H1 (cell line): ENCODE results near the gene RANBP17. TPM values are rescaled to one million over a fixed set of nuclear protein-coding genes. Genes with fewer than 3 reads are reported as not detected.

Source experiments
- CTCF ChIA-PET: fragments of 300-600 bp; sonication (Branson Sonifier 250); formaldehyde crosslinking; loops from one replicate; lab custom pipeline; 2021; ENCODE audit not compliant: partially characterized antibody; lab: Charles Lee
- POLR2A ChIA-PET: fragments of 300-600 bp; sonication (Branson Sonifier 250); formaldehyde crosslinking; loops from one replicate; lab custom pipeline; 2021; ENCODE audit warnings: inconsistent platforms; ENCODE audit not compliant: partially characterized antibody; lab: Charles Lee
- DNase-seq, 2 experiments: peaks; one replicate each; pipeline versions ENCODE4 v3.0.0 to v3.0.0-alpha.2; 2010 to 2022; ENCODE audit warnings: low spot score in 2 of 2, low read depth in 1 of 2, mixed read lengths in 1 of 2
- FAIRE-seq: peaks from 2 replicates; lab custom pipeline; 2011; peaks lifted over from hg19 to GRCh38; lab: Jason Lieb, UNC
- H2AFZ ChIP-seq: 2 replicates; pipeline ENCODE4 v1.8.1; 2012; ENCODE audit warnings: low read length, inconsistent platforms
- H2AK5ac ChIP-seq: 2 replicates; pipeline ENCODE4 v1.6.1; 2013; ENCODE audit warnings: low read depth, low read length
- H2BK120ac ChIP-seq: replicated peaks from 2 replicates; pipeline ENCODE3; 2013; ENCODE audit warnings: low read depth, low read length, inconsistent platforms
- H2BK12ac ChIP-seq: 2 replicates; pipeline ENCODE4 v1.6.1; 2013; ENCODE audit warnings: low read depth, low read length
- H2BK15ac ChIP-seq: 2 replicates; pipeline ENCODE4 v1.6.1; 2013; ENCODE audit warnings: low read length
- H2BK20ac ChIP-seq: 2 replicates; pipeline ENCODE4 v1.6.1; 2013; ENCODE audit warnings: low read length
- H2BK5ac ChIP-seq: 2 replicates; pipeline ENCODE4 v1.6.1; 2013; ENCODE audit warnings: low read depth, low read length
- H3K14ac ChIP-seq: 2 replicates; pipeline ENCODE4 v1.6.1; 2013; ENCODE audit warnings: inconsistent platforms; ENCODE audit not compliant: insufficient read length
- H3K18ac ChIP-seq: 2 replicates; pipeline ENCODE4 v1.6.1; 2013; ENCODE audit warnings: low read length; ENCODE audit errors: extremely low read depth
- H3K23ac ChIP-seq: 2 replicates; pipeline ENCODE4 v1.6.1; 2013; ENCODE audit warnings: inconsistent platforms; ENCODE audit not compliant: insufficient read length
- H3K23me2 ChIP-seq: 2 replicates; pipeline ENCODE4 v1.6.1; 2013; ENCODE audit warnings: low read depth, low read length
- H3K27ac ChIP-seq: 2 replicates; pipeline ENCODE4 v1.6.1; 2011; ENCODE audit warnings: low read depth, low read length, inconsistent platforms
- H3K27me3 ChIP-seq, 4 experiments: replicated peaks in 1 of 4; 1 replicate in 1 of 4; 2 replicates in 3 of 4; pipeline versions ENCODE4 v1.6.1 to v1.8.1; 2011 to 2013; ENCODE audit warnings: low read length in 3 of 4, mild to moderate bottlenecking in 3 of 4, inconsistent platforms in 2 of 4, mixed read lengths in 2 of 4, moderate library complexity in 1 of 4; ENCODE audit not compliant: control insufficient read depth in 3 of 4, insufficient read depth in 3 of 4; ENCODE audit errors: extremely low read depth in 1 of 4
- H3K36me3 ChIP-seq, 4 experiments: 2 replicates each; pipeline versions ENCODE4 v1.6.1 to v1.8.1; 2011 to 2013; ENCODE audit warnings: mild to moderate bottlenecking in 4 of 4, low read length in 3 of 4, moderate library complexity in 2 of 4, control low read depth in 1 of 4, inconsistent platforms in 1 of 4; ENCODE audit not compliant: insufficient read depth in 4 of 4, control insufficient read depth in 2 of 4
- H3K4ac ChIP-seq: replicated peaks from 2 replicates; pipeline ENCODE3; 2013; ENCODE audit warnings: low read length, low read depth, mixed read lengths, inconsistent platforms; ENCODE audit not compliant: insufficient read length
- H3K4me1 ChIP-seq, 4 experiments: replicated peaks in 1 of 4; 1 replicate in 1 of 4; 2 replicates in 3 of 4; pipeline versions ENCODE4 v1.6.1 to v1.8.1; 2011 to 2013; ENCODE audit warnings: low read length in 3 of 4, inconsistent platforms in 2 of 4, mixed read lengths in 1 of 4; ENCODE audit not compliant: insufficient read depth in 4 of 4, control insufficient read depth in 3 of 4
- H3K4me2 ChIP-seq, 2 experiments: 2 replicates each; pipeline versions ENCODE4 v1.6.1 to v1.8.1; 2011 to 2013; ENCODE audit warnings: low read depth in 2 of 2, low read length in 2 of 2, control low read depth in 1 of 2, inconsistent platforms in 1 of 2, mild to moderate bottlenecking in 1 of 2; ENCODE audit not compliant: insufficient read depth in 1 of 2
- H3K4me3 ChIP-seq, 4 experiments: fragments of 200-600, 300-600 bp in 1 of 4; sonication (generic), shearing (Covaris generic), sonication (Bioruptor Twin) in 1 of 4; 2 replicates each; pipeline versions ENCODE4 v1.5.1 to v1.8.1; 2011 to 2016; ENCODE audit warnings: low read length in 4 of 4, low read depth in 3 of 4, control low read depth in 2 of 4, inconsistent platforms in 2 of 4, mild to moderate bottlenecking in 2 of 4, mixed read lengths in 1 of 4, moderate library complexity in 1 of 4; ENCODE audit not compliant: insufficient read depth in 2 of 4; ENCODE audit errors: extremely low read depth in 1 of 4
- H3K56ac ChIP-seq: replicated peaks from 2 replicates; pipeline ENCODE3; 2013; ENCODE audit warnings: low read depth, mild to moderate bottlenecking, mixed read lengths, low read length, inconsistent platforms; ENCODE audit not compliant: insufficient read length
- H3K79me1 ChIP-seq: 2 replicates; pipeline ENCODE4 v1.6.1; 2013; ENCODE audit warnings: low read depth, low read length, control low read depth
- H3K79me2 ChIP-seq, 2 experiments: 2 replicates each; pipeline versions ENCODE4 v1.6.1 to v1.8.1; 2012 to 2013; ENCODE audit warnings: low read length in 2 of 2, mild to moderate bottlenecking in 2 of 2, inconsistent platforms in 1 of 2; ENCODE audit not compliant: insufficient read depth in 2 of 2, control insufficient read depth in 1 of 2
- H3K9ac ChIP-seq, 4 experiments: replicated peaks in 1 of 4; 1 replicate in 1 of 4; 2 replicates in 3 of 4; pipeline versions ENCODE4 v1.6.1 to v1.8.1; 2011 to 2013; ENCODE audit warnings: low read depth in 3 of 4, low read length in 3 of 4, control low read depth in 2 of 4, mild to moderate bottlenecking in 2 of 4, moderate library complexity in 2 of 4, inconsistent platforms in 1 of 4; ENCODE audit errors: extremely low read depth in 1 of 4
- H3K9me3 ChIP-seq, 2 experiments: 2 replicates each; pipeline versions ENCODE4 v1.6.1 to v1.8.1; 2012 to 2013; ENCODE audit warnings: mild to moderate bottlenecking in 2 of 2, moderate library complexity in 2 of 2, control low read depth in 1 of 2, inconsistent platforms in 1 of 2, low read depth in 1 of 2, low read length in 1 of 2, mixed read lengths in 1 of 2; ENCODE audit not compliant: insufficient read depth in 2 of 2
- H4K20me1 ChIP-seq, 2 experiments: replicated peaks in 1 of 2; 2 replicates each; pipeline versions ENCODE3 to v1.8.1; 2011 to 2013; ENCODE audit warnings: inconsistent platforms in 2 of 2, low read length in 2 of 2, mild to moderate bottlenecking in 1 of 2; ENCODE audit not compliant: insufficient read depth in 2 of 2, control insufficient read depth in 1 of 2
- H4K5ac ChIP-seq: 2 replicates; pipeline ENCODE4 v1.6.1; 2013; ENCODE audit warnings: low read length, low read depth, mixed read lengths, inconsistent platforms; ENCODE audit not compliant: insufficient read length
- H4K8ac ChIP-seq: 2 replicates; pipeline ENCODE4 v1.8.0; 2013; ENCODE audit warnings: mild to moderate bottlenecking, moderate library complexity, low read length, inconsistent platforms; ENCODE audit not compliant: insufficient read depth; ENCODE audit errors: extremely low read depth
- H4K91ac ChIP-seq: replicated peaks from 2 replicates; pipeline ENCODE3; 2013; ENCODE audit warnings: low read length, mixed read lengths, inconsistent platforms; ENCODE audit not compliant: insufficient read length
- ATF3 ChIP-seq: IDR thresholded peaks from 2 replicates; pipeline ENCODE4 v1.6.1; 2011; ENCODE audit warnings: low read depth, mild to moderate bottlenecking, low read length; ENCODE audit not compliant: insufficient read depth
- CBX5 ChIP-seq: fragments of 300-800, 300-1000 bp; sonication (generic); IDR thresholded peaks from 2 replicates; pipeline ENCODE4 v1.7.1; 2016; ENCODE audit warnings: antibody characterized with exemption, low read length, low read depth
- CBX8 ChIP-seq: fragments of 300-800, 300-1000 bp; sonication (generic); IDR thresholded peaks from 2 replicates; pipeline ENCODE4 v1.7.1; 2016; ENCODE audit warnings: low read depth, low read length, borderline replicate concordance
- CTCF ChIP-seq, 3 experiments: IDR thresholded peaks; 1 replicate in 2 of 3; 2 replicates in 1 of 3; pipeline versions ENCODE4 v1.5.1 to v1.6.1; 2011; ENCODE audit warnings: low read length in 3 of 3, mild to moderate bottlenecking in 3 of 3, inconsistent platforms in 2 of 3, low read depth in 1 of 3, moderate library complexity in 1 of 3; ENCODE audit not compliant: insufficient read depth in 1 of 3; ENCODE audit errors: control extremely low read depth in 1 of 3
- EZH2 ChIP-seq: fragments of 200-600 bp; sonication (generic); IDR thresholded peaks from 2 replicates; pipeline ENCODE4 v1.7.1; 2012; ENCODE audit warnings: low read depth, mild to moderate bottlenecking, moderate library complexity, low read length, inconsistent platforms; ENCODE audit not compliant: severe bottlenecking
- NRF1 ChIP-seq: IDR thresholded peaks from 2 replicates; pipeline ENCODE4 v1.6.1; 2011; ENCODE audit warnings: mild to moderate bottlenecking, low read depth, low read length, improper control_type of control experiment
- POU5F1 ChIP-seq: IDR thresholded peaks from 2 replicates; pipeline ENCODE4 v1.6.1; 2011; ENCODE audit warnings: low read depth, mild to moderate bottlenecking, low read length, moderate library complexity
- RAD21 ChIP-seq, 2 experiments: IDR thresholded peaks in 1 of 2; conservative IDR thresholded peaks in 1 of 2; 2 replicates each; pipeline ENCODE4 v1.6.1; 2011; ENCODE audit warnings: low read depth in 2 of 2, low read length in 2 of 2, improper control_type of control experiment in 1 of 2, inconsistent platforms in 1 of 2, mild to moderate bottlenecking in 1 of 2, moderate library complexity in 1 of 2
- RBBP5 ChIP-seq: IDR thresholded peaks from 2 replicates; pipeline ENCODE4 v1.7.1; 2012; ENCODE audit warnings: low read depth, mild to moderate bottlenecking, inconsistent platforms, low read length, moderate library complexity, borderline replicate concordance
- SAP30 ChIP-seq: fragments of 300-600 bp; sonication (generic); IDR thresholded peaks from 2 replicates; pipeline ENCODE4 v1.7.1; 2012; ENCODE audit warnings: low read length, moderate library complexity, mild to moderate bottlenecking, inconsistent platforms; ENCODE audit not compliant: insufficient read depth, insufficient replicate concordance
- WGBS, 2 experiments: shearing (Covaris generic) in 1 of 2; methylation state at CpG; one replicate each; pipeline versions ENCODE4 v1.1.6 to v1.1.7; 2013 to 2015; ENCODE audit warnings: low lambda C conversion rate in 2 of 2, mixed read lengths in 2 of 2, inconsistent platforms in 1 of 2, low coverage in 1 of 2, missing lambda C conversion rate in 1 of 2; ENCODE audit not compliant: insufficient replicate concordance in 2 of 2, insufficient coverage in 1 of 2, insufficient read length in 1 of 2; ENCODE audit errors: extremely low coverage in 1 of 2, missing lambda C conversion rate in 1 of 2; 5-methylcytosine and 5-hydroxymethylcytosine counted together
- polyA plus RNA-seq, 7 experiments: library from polyadenylated mRNA; depleted of rRNA in 3 of 7; stranded (reverse) in 5 of 7; unstranded in 2 of 7; fragments of >200 nt in 5 of 7; fragments of 200-250 nt in 2 of 7; gene quantifications; 1 replicate in 5 of 7; 2 replicates in 1 of 7; 4 replicates in 1 of 7; pipeline versions ENCODE4 v1.2.1 to v1.2.3, GENCODE V29; 2011 to 2013; ENCODE audit warnings: missing spikeins in 2 of 7, mixed read lengths in 2 of 7
- total RNA-seq: library from RNA; stranded (reverse); fragmentation: NEBNext Ultra II Directional; extraction: Animal tissue kit (Norgen Biotek cat#: 25700); gene quantifications from 2 replicates; pipeline ENCODE4 v1.2.1, GENCODE V29; 2021

The RANBP17 gene
- total and polyA plus RNA-seq, 2 of the 8 experiments (the other 6 are each of a cell fraction or from before 2014, with no cell fraction given): 8.6 to 21.3 TPM

- Histone ChIP-seq H3K4me1 (no peaks in the 10 kb centered on the region), H3K4ac (no peak overlapping the region), H3K23me2 (no peaks in the 10 kb centered on the region), H2BK120ac (no peak overlapping the region), H2AK5ac (no peak overlapping the region), H4K5ac (no peak overlapping the region), H4K91ac (no peak overlapping the region), H3K9me3 (peaks cover 0 to 4% of the 10 kb centered on the region in 2 experiments; a peak in 2 of 4 replicates), H3K79me2 (no peaks in the 10 kb centered on the region), H3K27me3 (no peaks in the 10 kb centered on the region), H2AFZ (no peak overlapping the region), H2BK20ac (no peak overlapping the region), H3K27ac (no peak overlapping the region), H3K18ac (no peak overlapping the region), H4K20me1 (no peaks in the 10 kb centered on the region), H3K23ac (no peak overlapping the region), H2BK12ac (no peak overlapping the region), H3K4me2 (no peak overlapping the region), H2BK15ac (no peak overlapping the region), H4K8ac (no peak overlapping the region), H3K14ac (no peak overlapping the region), H3K36me3 (peaks cover 0 to 5% (median 1%) of the 10 kb centered on the region in 4 experiments; a peak in 1 of 8 replicates), H2BK5ac (no peak overlapping the region), H3K56ac (no peak overlapping the region), H3K4me3 (no peak overlapping the region), H3K79me1 (no peaks in the 10 kb centered on the region), H3K9ac (no peak overlapping the region)
- ChIA-PET POLR2A (no interaction called here), CTCF (interaction anchor here (1.4 kb wide), 1 partner anchor 81 kb away, joined by 4 read pairs; no protein-coding TSS in a partner anchor)
- 97% methylated on average over 1 of the region's 1 CpG; no CpG with 5 or more reads in 1 of the 2 experiments for WGBS, 2 experiments
- DNase-seq (no peak), FAIRE-seq (no peak)
- TF ChIP-seq SAP30 (no peak), CBX8 (no peak), CTCF (IDR thresholded peaks at IDR 0.05; ENCODE audit: control extremely low read depth in 1 of 3, insufficient read depth in 1 of 3, low read depth in 1 of 3, low read length in 3 of 3) (no peak), NRF1 (no peak), ATF3 (no peak), RBBP5 (no peak), POU5F1 (no peak), EZH2 (no peak), CBX5 (no peak), RAD21 (IDR thresholded peaks at IDR 0.05 in 1 of 2, conservative IDR thresholded peaks at IDR 0.05 in 1 of 2; ENCODE audit: low read depth in 2 of 2, low read length in 2 of 2) (no peak)
Measured at GRCh38 chr5:171081319-171081718, 219.5 kb downstream of the RANBP17 start.
